Ramos (cell line): ENCODE data around the gene LRRC37A3.
"Not testable (repeated sequence)": the region's sequence is repeated elsewhere in the genome, so short reads cannot be mapped to it uniquely, and the experiment has no call there.

Source experiments
- in situ Hi-C: fragments of 300-500 bp; cut with MboI; formaldehyde crosslinking; loops from one replicate; pipeline ENCODE4 v1.14.3; 2022; ENCODE audit warnings: low sequenced_read_pairs; ENCODE audit not compliant: unreplicated experiment

LRRC37A3 gene

GRCh38 chr17:64928701-64929100 lies 9.4 kb upstream of the LRRC37A3 start:
- in situ Hi-C loops = loop anchor here (25.0 kb wide), 1 partner anchor 91 kb away; no protein-coding TSS in a partner anchor

DNA sequence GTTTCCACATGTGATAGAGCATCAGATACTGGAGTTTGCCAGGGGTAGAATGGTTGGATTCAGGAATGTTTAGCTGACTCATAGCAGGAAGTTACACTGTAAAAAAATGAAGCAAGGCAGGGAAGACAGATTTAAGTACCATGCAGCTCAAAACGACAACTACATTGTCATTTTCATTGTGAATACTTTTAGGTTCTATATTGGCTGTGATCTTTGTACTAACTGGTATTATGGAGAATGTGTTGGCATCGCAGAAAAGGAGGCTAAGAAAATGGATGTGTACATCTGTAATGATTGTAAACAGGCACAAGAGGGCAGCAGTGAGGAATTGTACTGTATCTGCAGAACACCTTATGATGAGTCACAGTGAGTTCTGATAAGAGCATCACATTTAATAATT lies 8.2 kb upstream of the LRRC37A3 start:
- in situ Hi-C loops = loop anchor here (25.0 kb wide), 1 partner anchor 90 kb away; no protein-coding TSS in a partner anchor

DNA sequence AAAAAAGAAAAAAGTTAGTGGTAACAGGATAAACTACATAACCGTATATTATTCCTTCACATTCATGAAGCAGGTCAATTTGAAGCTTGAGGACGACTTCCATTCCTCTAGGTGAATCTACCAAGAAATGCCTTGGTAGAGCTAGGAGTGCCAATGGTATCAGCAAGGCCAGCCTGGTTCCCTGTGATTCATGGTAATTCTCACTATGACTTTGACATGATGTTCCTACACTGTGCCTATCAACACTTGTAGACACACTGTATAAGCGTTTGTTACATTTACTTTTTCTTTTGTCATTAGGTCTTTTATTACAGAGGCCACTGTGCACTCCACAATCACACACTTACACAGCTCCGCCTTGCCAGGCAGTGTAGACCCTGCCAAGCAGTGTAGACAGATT lies 7.2 kb upstream of the LRRC37A3 start:
- in situ Hi-C loops = loop anchor here (25.0 kb wide), 1 partner anchor 89 kb away; no protein-coding TSS in a partner anchor

GRCh38 chr17:64925244-64925643 lies 6.0 kb upstream of the LRRC37A3 start:
- in situ Hi-C loops = loop anchor here (25.0 kb wide), 1 partner anchor 88 kb away; no protein-coding TSS in a partner anchor

DNA sequence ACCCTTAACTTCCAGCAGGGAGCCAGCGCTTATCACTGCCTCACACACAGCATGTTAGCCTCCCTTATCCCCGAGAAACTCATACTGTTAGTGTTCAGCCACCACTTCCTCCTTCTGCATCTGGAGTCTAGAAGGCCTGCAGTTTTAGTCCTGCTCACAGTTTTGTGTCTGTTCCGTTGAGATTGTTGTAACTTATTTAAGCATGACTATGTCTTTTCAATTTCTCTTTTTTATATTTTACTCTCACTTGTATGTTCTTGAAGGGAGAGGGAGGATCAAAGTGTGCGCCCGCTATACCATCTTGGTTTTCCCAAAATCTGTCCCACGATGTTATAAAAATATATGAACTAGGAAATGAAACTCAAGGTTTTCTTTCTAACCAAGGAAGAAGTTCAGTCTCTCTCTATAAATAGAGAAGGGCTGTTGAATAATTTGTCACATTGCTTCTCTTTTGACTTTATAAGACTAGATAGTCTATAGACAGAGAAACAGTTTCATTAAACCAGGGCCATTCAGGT lies 3.8 kb upstream of the LRRC37A3 start:
- in situ Hi-C loops = not testable (repeated sequence)

- in situ Hi-C loops = no loop called here
These were observed 1.3 kb upstream of the LRRC37A3 start for GRCh38 chr17:64920419-64921172.

DNA sequence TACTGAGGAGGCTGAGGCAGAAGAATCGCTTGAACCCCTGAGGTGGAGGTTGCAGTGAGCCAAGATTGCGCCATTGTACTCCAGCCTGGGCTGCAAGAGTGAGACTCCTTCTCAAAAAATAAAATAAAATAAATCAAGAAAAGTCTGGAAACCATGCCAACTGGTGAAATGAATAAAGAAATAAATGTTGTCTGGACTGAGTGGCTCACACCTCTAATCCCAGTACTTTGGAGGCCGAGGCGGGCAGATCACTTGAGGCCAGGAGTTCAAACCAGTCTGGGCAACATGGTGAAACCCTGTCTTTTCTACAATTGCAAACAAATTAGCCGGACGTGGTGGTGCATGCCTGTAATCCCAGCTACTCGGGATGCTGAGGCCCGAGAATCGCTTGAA lies 744 bp upstream of the LRRC37A3 start:
- in situ Hi-C loops = no loop called here

GRCh38 chr17:64918842-64919288 lies 413 bp downstream of the LRRC37A3 start:
- in situ Hi-C loops = not testable (repeated sequence)

DNA sequence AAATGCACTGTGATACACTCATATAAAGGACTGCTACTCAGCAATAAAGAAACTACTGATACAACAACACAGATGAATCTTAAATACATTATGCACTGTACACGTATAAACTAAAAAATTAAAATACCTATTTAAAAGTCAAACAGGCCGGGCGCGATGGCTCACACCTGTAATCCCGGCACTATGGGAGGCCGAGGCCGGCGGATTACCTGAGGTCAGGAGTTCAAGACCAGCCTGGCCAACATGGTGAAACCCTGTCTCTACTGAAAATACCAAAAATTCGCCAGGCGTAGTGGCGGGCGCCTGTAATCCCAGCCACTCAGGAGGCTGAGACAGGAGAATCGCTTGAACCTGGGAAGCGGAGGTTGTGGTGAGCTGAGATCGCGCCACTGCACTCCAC lies 1.7 kb downstream of the LRRC37A3 start:
- in situ Hi-C loops = not testable (repeated sequence)

GRCh38 chr17:64915244-64915643 lies 4.0 kb downstream of the LRRC37A3 start:
- in situ Hi-C loops = not testable (repeated sequence)

DNA sequence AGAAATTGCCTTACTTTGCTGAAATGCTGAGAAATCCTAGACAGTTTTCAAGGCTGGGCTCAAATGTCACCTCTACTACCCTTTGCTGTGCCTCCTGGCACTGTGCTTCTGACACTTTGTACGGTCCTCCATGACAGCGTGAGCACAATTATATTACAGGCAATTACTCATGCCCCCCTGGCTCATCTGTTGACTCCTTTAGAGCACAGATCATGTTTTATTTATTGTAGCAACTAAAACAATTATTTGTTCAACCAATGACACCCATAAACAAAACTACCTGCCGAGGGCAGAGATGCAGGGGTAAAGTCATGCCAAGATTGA lies 9.1 kb downstream of the LRRC37A3 start:
- in situ Hi-C loops = not testable (repeated sequence)

- in situ Hi-C loops = not testable (repeated sequence)
These were observed 9.6 kb downstream of the LRRC37A3 start for GRCh38 chr17:64909511-64910190.

- in situ Hi-C loops = not testable (repeated sequence)
These were observed 15.2 kb downstream of the LRRC37A3 start for GRCh38 chr17:64904069-64904468.

- in situ Hi-C loops = not testable (repeated sequence)
These were observed 22.1 kb downstream of the LRRC37A3 start for GRCh38 chr17:64897136-64897535.

GRCh38 chr17:64874210-64874609 lies 45.1 kb downstream of the LRRC37A3 start:
- in situ Hi-C loops = not testable (repeated sequence)

DNA sequence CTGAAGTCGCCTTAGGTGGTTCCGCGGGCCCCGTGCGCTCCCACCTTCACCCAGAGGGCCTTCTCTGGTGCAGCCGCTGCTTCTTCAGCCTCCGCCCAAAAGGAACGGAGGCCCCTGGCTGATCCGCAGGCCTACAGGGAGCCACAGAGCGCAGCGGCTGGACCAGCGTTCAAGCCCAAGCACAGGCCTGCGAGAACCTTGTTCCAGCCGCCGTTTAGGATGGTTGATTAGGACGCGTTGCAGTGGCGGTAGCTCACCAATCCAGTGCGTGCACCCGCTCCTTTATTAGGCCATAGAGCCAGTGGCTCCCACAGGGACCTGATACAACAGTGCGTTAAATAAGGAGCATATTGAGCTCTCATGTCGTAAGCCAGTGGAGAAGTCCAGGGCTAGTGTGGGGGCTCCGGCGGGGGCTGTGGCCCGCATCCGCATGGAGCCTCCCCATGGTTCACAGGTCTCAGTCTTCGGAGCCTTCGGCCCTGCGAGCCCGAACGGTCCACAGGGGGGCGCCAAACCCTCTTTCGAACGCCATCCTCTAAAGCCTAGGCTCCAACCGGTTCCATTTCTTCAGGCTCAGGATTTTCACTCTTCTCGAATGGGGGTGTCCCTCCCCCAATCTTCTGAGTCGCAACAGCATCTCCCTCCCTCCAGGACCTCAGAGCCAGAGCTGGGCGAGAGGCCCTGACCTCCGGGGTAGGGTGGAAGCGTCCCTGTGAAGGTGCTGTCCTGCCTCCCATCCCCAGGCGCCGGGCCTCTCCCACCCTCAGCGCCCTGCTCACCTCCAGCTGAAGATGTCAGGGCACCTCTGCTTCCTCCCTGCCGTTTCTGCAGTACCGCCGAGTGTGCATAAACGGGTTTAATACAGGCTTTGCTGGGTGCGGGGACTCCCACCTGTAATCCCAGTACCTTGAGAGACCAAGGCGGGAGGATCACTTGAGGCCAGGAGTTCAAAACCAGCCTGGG lies 71.5 kb downstream of the LRRC37A3 start:
- in situ Hi-C loops = loop anchor here (25.0 kb wide), 1 partner anchor 90 kb away; no protein-coding TSS in a partner anchor

- in situ Hi-C loops = loop anchor here (25.0 kb wide), 1 partner anchor 90 kb away; no protein-coding TSS in a partner anchor
These were observed 72.4 kb downstream of the LRRC37A3 start for GRCh38 chr17:64846892-64847291.

DNA sequence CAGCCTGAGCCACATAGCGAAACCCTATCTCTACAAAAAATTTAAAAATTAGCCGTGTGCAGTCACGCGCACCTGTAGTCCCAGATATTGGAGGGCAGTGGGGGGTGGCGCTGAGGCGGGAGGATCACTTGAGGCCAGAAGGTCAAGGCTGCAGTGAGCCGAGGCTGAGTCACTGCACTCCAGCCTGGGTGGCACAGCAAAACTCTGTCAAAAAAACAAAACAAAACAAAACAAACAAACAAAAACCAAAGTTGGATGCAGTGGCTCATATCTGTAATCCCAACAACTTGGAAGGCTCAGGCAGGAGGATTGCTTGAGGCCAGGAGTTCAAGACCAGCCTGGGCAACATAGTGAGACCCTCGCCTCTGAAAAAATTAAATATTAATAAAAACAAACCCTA lies 75.4 kb downstream of the LRRC37A3 start:
- in situ Hi-C loops = loop anchor here (25.0 kb wide), 1 partner anchor 93 kb away; no protein-coding TSS in a partner anchor

DNA sequence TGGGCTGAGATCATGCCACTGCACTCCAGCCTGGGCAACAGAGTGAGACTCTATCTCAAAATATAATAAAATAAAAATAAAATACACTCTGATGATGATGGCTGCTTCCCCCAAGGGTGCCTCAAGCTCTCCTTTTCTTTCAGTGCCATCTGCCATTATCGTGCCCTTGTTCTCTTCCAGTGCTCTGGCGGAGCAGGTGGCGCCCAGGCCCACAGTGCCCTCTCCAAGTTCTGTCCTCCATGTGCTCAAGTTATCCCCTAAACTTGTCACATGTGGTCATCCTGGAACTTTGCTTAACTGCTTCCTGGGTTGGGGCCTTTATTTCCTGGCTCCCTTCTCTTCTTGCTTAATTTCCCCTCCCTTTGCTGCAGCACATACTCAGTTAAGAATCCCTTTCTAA lies 76.4 kb downstream of the LRRC37A3 start:
- in situ Hi-C loops = loop anchor here (25.0 kb wide), 1 partner anchor 94 kb away; no protein-coding TSS in a partner anchor

DNA sequence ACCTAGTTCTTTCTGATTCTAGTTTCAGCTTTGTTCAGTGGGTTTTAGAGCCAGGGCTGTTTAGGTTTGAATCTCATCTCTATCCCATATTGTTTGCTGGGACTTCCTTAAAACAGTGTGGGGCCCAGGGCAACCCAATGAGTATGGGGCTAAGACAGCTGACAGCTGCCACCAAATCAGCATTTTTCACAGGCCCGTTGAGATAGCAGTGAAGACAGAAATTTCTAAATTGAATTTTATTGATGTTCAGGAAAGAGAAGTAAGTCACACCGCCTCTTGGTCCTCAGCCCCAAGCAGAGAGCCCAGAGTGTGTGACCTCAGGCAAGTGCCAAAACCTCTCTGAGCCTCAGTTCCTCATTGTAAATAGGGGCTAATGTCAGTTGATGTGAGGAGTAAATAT lies 78.3 kb downstream of the LRRC37A3 start:
- in situ Hi-C loops = loop anchor here (25.0 kb wide), 1 partner anchor 96 kb away; no protein-coding TSS in a partner anchor
